A549 (cell line): ENCODE data around the gene ITGA7. TPM values are rescaled to one million over a fixed set of nuclear protein-coding genes. Genes with fewer than 3 reads are reported as not detected.
A peak's percentile ranks its signal among the peaks of the same experiment; 100 is the strongest.

Source experiments
- ATAC-seq, 2 experiments: fragments of 200-7000 bp in 1 of 2; fragments of >200 bp in 1 of 2; cut with Nextera tagmentation in 1 of 2; cut with Tn5 transposase in 1 of 2; 3 replicates each; pipeline versions ENCODE4 v1.8.0 to v1.9.1; 2018 to 2020; ENCODE audit warnings: mild to moderate bottlenecking in 1 of 2, moderate library complexity in 1 of 2
- CTCF ChIA-PET: fragments of 300-600 bp; sonication (Branson Sonifier 250); formaldehyde crosslinking; extraction: SDS; loops from one replicate; lab custom pipeline; 2021; ENCODE audit warnings: antibody characterized with exemption, inconsistent platforms; lab: Yijun Ruan, JAX
- POLR2A ChIA-PET: fragments of 350-600 bp; formaldehyde crosslinking; extraction: SDS; loops from one replicate; lab custom pipeline; 2021; ENCODE audit warnings: antibody characterized with exemption, inconsistent platforms; lab: Yijun Ruan, JAX
- DNase-seq, 2 experiments: peaks; one replicate each; pipeline versions ENCODE4 v3.0.0 to v3.0.0-alpha.2; 2011 to 2016; ENCODE audit warnings: low read depth in 1 of 2, low spot score in 1 of 2
- FAIRE-seq: peaks from 2 replicates; lab custom pipeline; 2011; peaks lifted over from hg19 to GRCh38; lab: Jason Lieb, UNC
- H3K27ac ChIP-seq, 2 experiments: fragments of >200 bp; sonication (Bioruptor Twin); formaldehyde crosslinking; 3 replicates each; pipeline ENCODE4 v1.5.1; 2016 to 2017
- H3K4me1 ChIP-seq: fragments of >200 bp; sonication (Bioruptor Twin); formaldehyde crosslinking; 3 replicates; pipeline ENCODE4 v1.6.1; 2016
- H3K4me2 ChIP-seq: fragments of >200 bp; sonication (Bioruptor Twin); formaldehyde crosslinking; 3 replicates; pipeline ENCODE4 v1.6.1; 2016
- H3K4me3 ChIP-seq: fragments of >200 bp; sonication (Bioruptor Twin); formaldehyde crosslinking; 3 replicates; pipeline ENCODE4 v1.5.1; 2016
- H3K9me3 ChIP-seq: fragments of >200 bp; sonication (Bioruptor Twin); formaldehyde crosslinking; 3 replicates; pipeline ENCODE4 v1.6.1; 2016
- BHLHE40 ChIP-seq: IDR thresholded peaks from 2 replicates; pipeline ENCODE4 v1.6.1; 2012; ENCODE audit warnings: low read depth, low read length, inconsistent platforms
- CEBPB ChIP-seq, 2 experiments: fragments of >200 bp in 1 of 2; sonication (Bioruptor Twin) in 1 of 2; formaldehyde crosslinking in 1 of 2; IDR thresholded peaks; 2 replicates each; pipeline ENCODE4 v1.6.1; 2012 to 2016
- EHF ChIP-seq: fragments of 250-450 bp; sonication (Bioruptor Pico); IDR thresholded peaks from 2 replicates; pipeline ENCODE4 v1.5.0; 2020; ENCODE audit warnings: mild to moderate bottlenecking
- EHMT2 ChIP-seq: fragments of 200-600 bp; sonication (generic); IDR thresholded peaks from 2 replicates; pipeline ENCODE4 v1.6.1; 2016; ENCODE audit warnings: antibody characterized with exemption, low read depth, mild to moderate bottlenecking, moderate library complexity
- FOSL2 ChIP-seq, 2 experiments: fragments of 450-650 bp in 1 of 2; fragments of >200 bp in 1 of 2; sonication (Bioruptor Twin) in 1 of 2; formaldehyde crosslinking; IDR thresholded peaks; 2 replicates each; pipeline versions ENCODE4 v1.5.0 to v1.6.1; 2016 to 2020; ENCODE audit warnings: mild to moderate bottlenecking in 1 of 2, moderate library complexity in 1 of 2
- HEYL ChIP-seq: fragments of 250-450 bp; sonication (Bioruptor Pico); IDR thresholded peaks from 2 replicates; pipeline ENCODE4 v1.8.0; 2021; ENCODE audit warnings: mild to moderate bottlenecking, moderate library complexity
- HMGXB4 ChIP-seq: fragments of 250-450 bp; sonication (Bioruptor Pico); IDR thresholded peaks from 2 replicates; pipeline ENCODE4 v1.5.0; 2021; ENCODE audit warnings: mild to moderate bottlenecking, moderate library complexity, borderline replicate concordance
- HOXB5 ChIP-seq: fragments of 250-450 bp; sonication (Bioruptor Pico); IDR thresholded peaks from 2 replicates; pipeline ENCODE4 v1.5.0; 2020; ENCODE audit warnings: mild to moderate bottlenecking, moderate library complexity
- JUNB ChIP-seq: fragments of >200 bp; sonication (Bioruptor Twin); formaldehyde crosslinking; IDR thresholded peaks from 2 replicates; pipeline ENCODE4 v1.6.1; 2016
- MAFK ChIP-seq: fragments of 450-650 bp; IDR thresholded peaks from 2 replicates; pipeline ENCODE4 v1.6.1; 2014; ENCODE audit not compliant: partially characterized antibody
- MAZ ChIP-seq: fragments of 150-350 bp; IDR thresholded peaks from 2 replicates; pipeline ENCODE4 v1.6.1; 2014; ENCODE audit warnings: antibody characterized with exemption, low read depth, low read length, borderline replicate concordance
- NFE2L2 ChIP-seq: fragments of 150-350 bp; conservative IDR thresholded peaks from 2 replicates; pipeline ENCODE4 v1.6.1; 2014; ENCODE audit warnings: low read length
- NPAS2 ChIP-seq: fragments of 250-450 bp; sonication (Bioruptor Pico); IDR thresholded peaks from 2 replicates; pipeline ENCODE4 v1.8.0; 2022; ENCODE audit warnings: mild to moderate bottlenecking, moderate library complexity, borderline replicate concordance
- POLR2AphosphoS2 ChIP-seq: conservative IDR thresholded peaks from 2 replicates; pipeline ENCODE4 v1.6.1; 2012; ENCODE audit warnings: low read length, improper control_type of control experiment, inconsistent platforms
- RAD21 ChIP-seq, 2 experiments: fragments of >200 bp in 1 of 2; sonication (Bioruptor Twin) in 1 of 2; formaldehyde crosslinking in 1 of 2; IDR thresholded peaks in 1 of 2; conservative IDR thresholded peaks in 1 of 2; 2 replicates in 1 of 2; 3 replicates in 1 of 2; pipeline ENCODE4 v1.6.1; 2012 to 2018; ENCODE audit warnings: inconsistent platforms in 1 of 2
- RARB ChIP-seq: fragments of 250-450 bp; sonication (Bioruptor Pico); IDR thresholded peaks from 2 replicates; pipeline ENCODE4 v1.8.0; 2021; ENCODE audit warnings: mild to moderate bottlenecking, moderate library complexity
- RFX5 ChIP-seq: fragments of 450-650 bp; IDR thresholded peaks from 2 replicates; pipeline ENCODE4 v1.7.1; 2014; ENCODE audit warnings: antibody characterized with exemption, mild to moderate bottlenecking, moderate library complexity
- SMC3 ChIP-seq: fragments of >200 bp; sonication (Bioruptor Twin); formaldehyde crosslinking; IDR thresholded peaks from 3 replicates; pipeline ENCODE4 v1.6.1; 2018; ENCODE audit warnings: inconsistent platforms
- TFCP2L1 ChIP-seq: fragments of 250-450 bp; sonication (Bioruptor Pico); IDR thresholded peaks from 2 replicates; pipeline ENCODE4 v1.5.0; 2021; ENCODE audit warnings: mild to moderate bottlenecking
- TP53 ChIP-seq: fragments of 250-450 bp; sonication (Bioruptor Pico); IDR thresholded peaks from 2 replicates; pipeline ENCODE4 v1.5.0; 2021; ENCODE audit warnings: mild to moderate bottlenecking, moderate library complexity
- WGBS: methylation state at CpG from one replicate; pipeline ENCODE4 v1.1.6; 2017; ENCODE audit errors: missing lambda C conversion rate; 5-methylcytosine and 5-hydroxymethylcytosine counted together
- polyA plus RNA-seq, 4 experiments: library from polyadenylated mRNA; depleted of rRNA in 3 of 4; stranded (reverse); fragments of >200 nt; fragmentation: RNase III in 1 of 4; extraction: RNeasy Plus Mini Kit Qiagen cat#74134 plus additional on column Dnase treatment in 1 of 4; gene quantifications; 2 replicates in 3 of 4; 3 replicates in 1 of 4; pipeline ENCODE4 v1.2.3, GENCODE V29; 2011 to 2017
- TF ChIP-seq, protein P1 (sequence below): IDR thresholded peaks from 2 replicates; pipeline ENCODE4 v1.6.1; 2012
- TF ChIP-seq, protein P2 (sequence below): fragments of >200 bp; sonication (Bioruptor Twin); formaldehyde crosslinking; IDR thresholded peaks from 3 replicates; pipeline ENCODE4 v1.5.1; 2016

ITGA7 gene
- polyA plus RNA-seq, 2 of the 4 experiments (the other 2 are of a cell fraction), result 1.4 to 1.9 TPM

DNA sequence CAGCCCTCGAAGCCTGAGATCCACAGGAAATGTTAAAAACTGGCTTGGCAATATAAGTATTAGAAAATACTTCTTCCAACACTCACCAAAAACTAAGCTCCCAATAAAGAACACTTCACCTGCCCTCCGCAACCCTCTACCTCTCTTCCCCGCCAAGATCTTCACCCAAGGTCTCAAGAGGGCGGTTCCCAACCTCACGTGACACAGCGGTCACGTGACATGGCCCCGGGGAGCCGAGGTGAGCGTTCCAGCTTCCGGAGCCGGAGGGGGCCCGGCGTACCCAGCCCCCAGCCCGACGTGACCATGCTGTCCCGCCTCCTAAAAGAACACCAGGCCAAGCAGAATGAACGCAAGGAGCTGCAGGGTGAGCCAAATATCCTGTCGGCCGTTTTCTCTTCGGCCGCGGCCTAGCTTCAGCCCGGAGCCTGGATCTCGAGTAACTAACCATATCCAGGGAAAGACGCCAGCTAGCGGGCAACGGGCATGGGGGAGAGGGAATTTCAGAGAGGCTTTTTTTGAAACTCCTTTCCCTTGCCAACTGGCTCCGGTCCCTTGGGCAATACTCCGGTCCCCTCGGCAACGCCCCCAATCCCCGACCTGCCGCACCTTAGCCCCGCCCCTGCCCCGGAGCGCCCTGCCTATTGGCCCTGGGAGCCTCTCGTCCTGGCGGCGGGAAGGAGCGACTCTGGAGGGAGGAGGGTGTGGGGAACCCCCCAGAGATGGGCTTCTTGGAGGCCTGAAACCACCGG lies 8.3 kb upstream of the ITGA7 start, which contains the start of gene BLOC1S1 (continued):
- TF ChIP-seq SMC3 (no peak), BHLHE40 (peak; percentile 71), POLR2AphosphoS2 (no peak)
- TF ChIP-seq, all 56 proteins: peak for 22

DNA sequence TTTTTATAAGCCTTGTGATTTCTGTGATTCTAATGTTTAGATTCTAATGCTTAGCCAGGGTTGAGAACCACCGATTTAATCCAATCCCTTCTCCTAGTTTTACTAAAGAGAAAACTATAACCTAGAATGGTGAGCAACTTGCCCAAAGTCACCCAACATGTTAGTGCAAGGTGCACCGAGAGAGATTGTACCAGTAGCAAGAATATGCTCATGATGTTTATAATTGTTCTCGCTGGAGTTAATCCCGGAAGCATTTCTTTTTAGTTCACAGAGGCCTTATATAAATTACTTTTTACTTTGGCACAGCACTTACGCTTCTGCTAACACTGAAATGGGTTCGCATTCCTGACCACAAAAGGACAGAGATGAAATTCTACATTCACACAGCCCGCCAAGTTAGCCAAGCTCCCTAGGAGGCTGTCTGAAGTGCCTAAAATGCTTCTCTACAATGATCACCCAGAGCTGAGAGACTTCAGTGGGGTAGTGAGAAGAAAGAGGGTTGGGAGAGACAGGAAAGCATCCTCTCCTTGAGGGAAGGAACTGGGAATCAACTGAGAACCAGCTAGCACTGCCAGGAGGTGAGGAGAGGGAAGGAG lies 7.6 kb upstream of the ITGA7 start:
- TF ChIP-seq TP53 (CRISPR knock-in tag) (no peak), EHMT2 (no peak), NFE2L2 (no peak), NPAS2 (CRISPR knock-in tag) (no peak), TFCP2L1 (no peak), HOXB5 (no peak), RFX5 (no peak), JUNB (no peak), HMGXB4 (CRISPR knock-in tag) (no peak)
- TF ChIP-seq, protein P1, sequence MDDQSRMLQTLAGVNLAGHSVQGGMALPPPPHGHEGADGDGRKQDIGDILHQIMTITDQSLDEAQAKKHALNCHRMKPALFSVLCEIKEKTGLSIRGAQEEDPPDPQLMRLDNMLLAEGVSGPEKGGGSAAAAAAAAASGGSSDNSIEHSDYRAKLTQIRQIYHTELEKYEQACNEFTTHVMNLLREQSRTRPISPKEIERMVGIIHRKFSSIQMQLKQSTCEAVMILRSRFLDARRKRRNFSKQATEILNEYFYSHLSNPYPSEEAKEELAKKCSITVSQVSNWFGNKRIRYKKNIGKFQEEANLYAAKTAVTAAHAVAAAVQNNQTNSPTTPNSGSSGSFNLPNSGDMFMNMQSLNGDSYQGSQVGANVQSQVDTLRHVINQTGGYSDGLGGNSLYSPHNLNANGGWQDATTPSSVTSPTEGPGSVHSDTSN, result no peak
- TF ChIP-seq, protein P2, sequence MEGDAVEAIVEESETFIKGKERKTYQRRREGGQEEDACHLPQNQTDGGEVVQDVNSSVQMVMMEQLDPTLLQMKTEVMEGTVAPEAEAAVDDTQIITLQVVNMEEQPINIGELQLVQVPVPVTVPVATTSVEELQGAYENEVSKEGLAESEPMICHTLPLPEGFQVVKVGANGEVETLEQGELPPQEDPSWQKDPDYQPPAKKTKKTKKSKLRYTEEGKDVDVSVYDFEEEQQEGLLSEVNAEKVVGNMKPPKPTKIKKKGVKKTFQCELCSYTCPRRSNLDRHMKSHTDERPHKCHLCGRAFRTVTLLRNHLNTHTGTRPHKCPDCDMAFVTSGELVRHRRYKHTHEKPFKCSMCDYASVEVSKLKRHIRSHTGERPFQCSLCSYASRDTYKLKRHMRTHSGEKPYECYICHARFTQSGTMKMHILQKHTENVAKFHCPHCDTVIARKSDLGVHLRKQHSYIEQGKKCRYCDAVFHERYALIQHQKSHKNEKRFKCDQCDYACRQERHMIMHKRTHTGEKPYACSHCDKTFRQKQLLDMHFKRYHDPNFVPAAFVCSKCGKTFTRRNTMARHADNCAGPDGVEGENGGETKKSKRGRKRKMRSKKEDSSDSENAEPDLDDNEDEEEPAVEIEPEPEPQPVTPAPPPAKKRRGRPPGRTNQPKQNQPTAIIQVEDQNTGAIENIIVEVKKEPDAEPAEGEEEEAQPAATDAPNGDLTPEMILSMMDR, result no peak
- FAIRE-seq, result no peak
- 80% methylated on average over 7 of the region's 7 CpGs for WGBS
- no peak for ATAC-seq
- no peaks in the 10 kb centered on the region for H3K9me3 ChIP-seq
- peak in 1 of 2 experiments; percentile 24 for DNase-seq
- CTCF ChIA-PET, result interaction anchor here (1.0 to 12.3 kb wide), 7 partner anchors 9 to 58 kb away, joined by 3 to 139 read pairs (median 20); partner anchors contain the start of genes GDF11 and ITGA7
- peak overlapping the region; percentile 86 for H3K4me3 ChIP-seq
- H3K4me1 ChIP-seq, result peaks cover 40% of the 10 kb centered on the region
- POLR2A ChIA-PET, result interaction anchor here (0.7 to 1.5 kb wide), 7 partner anchors 9 to 115 kb away, joined by 4 to 10 read pairs (median 5); partner anchors contain the start of genes CD63, DNAJC14, ORMDL2 and SARNP
- H3K4me2 ChIP-seq, result peak overlapping the region; percentile 93
- H3K27ac ChIP-seq, result peak overlapping the region; percentile 96 to 97

- ChIA-PET POLR2A (no interaction called here), CTCF (interaction anchor here (12.3 kb wide), 1 partner anchor 24 kb away, joined by 139 read pairs; the partner anchor contains the start of gene GDF11)
Observed at GRCh38 chr12:55713721-55714120, 6.0 kb upstream of the ITGA7 start.

More at GRCh38 chr12:55713721-55714120, 6.0 kb upstream of the ITGA7 start:
- H3K4me2 ChIP-seq, result 0 out of 3 replicates have a peak overlapping the region, but pooled peaks have one; percentile 11
- DNase-seq, result peak; percentile 29 to 40
- peaks cover 28% of the 10 kb centered on the region for H3K4me1 ChIP-seq
- 26% methylated on average over 2 of the region's 2 CpGs for WGBS
- no peak for TF ChIP-seq RAD21 (conservative IDR thresholded peaks at IDR 0.05 in 1 of 2, IDR thresholded peaks at IDR 0.05 in 1 of 2)
- no peak for TF ChIP-seq MAZ
- TF ChIP-seq MAFK, result no peak
- no peak for TF ChIP-seq HEYL (CRISPR knock-in tag)
- TF ChIP-seq CEBPB (IDR thresholded peaks at IDR 0.05), result no peak
- no peak for TF ChIP-seq EHF
- no peak for TF ChIP-seq RARB (CRISPR knock-in tag)
- no peak for TF ChIP-seq FOSL2 (IDR thresholded peaks at IDR 0.05)
- peak; percentile 72 for TF ChIP-seq FOSL2 (CRISPR knock-in tag; IDR thresholded peaks at IDR 0.05)
- no peaks in the 10 kb centered on the region for H3K9me3 ChIP-seq
- no peak overlapping the region for H3K4me3 ChIP-seq
- no peak for ATAC-seq
- no peak for FAIRE-seq
- H3K27ac ChIP-seq, result no peak overlapping the region
